ENCODE measurements around the gene PIK3C3.

GRCh38 chr18:42025491-42025890 is 70.5 kb downstream of the PIK3C3 start:
- no peak for TF ChIP-seq CTCF (conservative IDR thresholded peaks at IDR 0.05; ENCODE audit: low read depth, low read length)
- no peak for TF ChIP-seq EZH2 (IDR thresholded peaks at IDR 0.05; ENCODE audit: borderline replicate concordance, low read depth, low read length, poor library complexity, severe bottlenecking)

Measured in A673 (cell line).